Gastroesophageal sphincter (tissue), 4 donors: ENCODE data around the gene CTNNA2. TPM values are rescaled to one million over a fixed set of nuclear protein-coding genes. Genes with fewer than 3 reads are reported as not detected.

Source experiments
- ATAC-seq: fragments of 150-250 bp; one replicate; pipeline ENCODE4 v1.9.1; 2016; ENCODE audit warnings: mild to moderate bottlenecking, moderate library complexity
- H3K27ac ChIP-seq, 4 donors: fragments of 200-600 bp; sonication (generic) in 3 of 4; 1 replicate in 3 of 4; 2 replicates in 1 of 4; pipeline ENCODE4 v1.5.1; 2016 to 2019
- H3K27me3 ChIP-seq: fragments of 200-600 bp; sonication (generic); one replicate; pipeline ENCODE4 v1.5.1; 2019
- H3K36me3 ChIP-seq, 2 donors: fragments of 200-600 bp; sonication (generic); one replicate each; pipeline ENCODE4 v1.5.1; 2019; ENCODE audit warnings: control low read depth in 1 of 2
- H3K4me1 ChIP-seq, 3 donors: fragments of 200-600 bp; sonication (generic); 1 replicate in 2 of 3; 2 replicates in 1 of 3; pipeline ENCODE4 v1.5.1; 2016 to 2019; ENCODE audit warnings: control low read depth in 2 of 3
- H3K4me3 ChIP-seq, 2 donors: fragments of 200-600 bp; sonication (generic); one replicate each; pipeline ENCODE4 v1.5.1; 2019; ENCODE audit warnings: mild to moderate bottlenecking in 1 of 2, moderate library complexity in 1 of 2
- H3K9me3 ChIP-seq, 3 donors: fragments of 200-600 bp; sonication (generic); one replicate each; pipeline ENCODE4 v1.5.1; 2017 to 2019; ENCODE audit warnings: control low read depth in 2 of 3
- CTCF ChIP-seq, 4 experiments: fragments of 200-600 bp in 2 of 4; fragments of 450-650 bp in 2 of 4; sonication (generic) in 1 of 4; IDR thresholded peaks; one replicate each; pipeline ENCODE4 v1.5.1; 2017 to 2019; ENCODE audit warnings: antibody characterized with exemption in 4 of 4, mild to moderate bottlenecking in 2 of 4, moderate library complexity in 2 of 4
- EP300 ChIP-seq: sonication (generic); formaldehyde crosslinking; IDR thresholded peaks from one replicate; pipeline ENCODE4 v1.6.1; 2017; ENCODE audit warnings: antibody characterized with exemption, mild to moderate bottlenecking
- POLR2A ChIP-seq, 2 donors: fragments of 450-650 bp; IDR thresholded peaks; one replicate each; pipeline ENCODE4 v1.6.1; 2017; ENCODE audit warnings: antibody characterized with exemption in 2 of 2, mild to moderate bottlenecking in 2 of 2, moderate library complexity in 1 of 2
- POLR2AphosphoS5 ChIP-seq: sonication (generic); formaldehyde crosslinking; IDR thresholded peaks from one replicate; pipeline ENCODE4 v1.6.1; 2017; ENCODE audit warnings: antibody characterized with exemption
- WGBS, 2 donors: methylation state at CpG; one replicate each; pipeline ENCODE4 v1.1.5; 2018; ENCODE audit warnings: low coverage in 1 of 2; 5-methylcytosine and 5-hydroxymethylcytosine counted together
- total RNA-seq, 4 donors: library from RNA; depleted of rRNA; stranded (reverse); fragments of >200 nt; gene quantifications; one replicate each; pipeline ENCODE4 v1.1.0, GENCODE V29; 2016

The CTNNA2 gene
- total RNA-seq, 4 donors from 2014 or later, result 0.15 to 4.2 (median 0.68) TPM

- TF ChIP-seq EP300, result no peak
- TF ChIP-seq POLR2A (IDR thresholded peaks at IDR 0.05), result no peak
- no peak for TF ChIP-seq POLR2AphosphoS5
- no peak for TF ChIP-seq CTCF (IDR thresholded peaks at IDR 0.05)
Observed at GRCh38 chr2:79830501-79830900, 317.6 kb downstream of the CTNNA2 start.

GRCh38 chr2:79831961-79832360 is 319.1 kb downstream of the CTNNA2 start:
- TF ChIP-seq POLR2AphosphoS5 (no peak), CTCF (IDR thresholded peaks at IDR 0.05) (no peak), EP300 (no peak), POLR2A (IDR thresholded peaks at IDR 0.05) (no peak)
- no peak overlapping the region for H3K4me3 ChIP-seq
- no peaks in the 10 kb centered on the region for H3K36me3 ChIP-seq
- 39 to 67% methylated on average over 3 of the region's 3 CpGs for WGBS, 2 donors
- H3K4me1 ChIP-seq, result no peaks in the 10 kb centered on the region
- H3K27me3 ChIP-seq, result no peaks in the 10 kb centered on the region
- no peak overlapping the region for H3K27ac ChIP-seq
- no peak for ATAC-seq
- no peaks in the 10 kb centered on the region for H3K9me3 ChIP-seq

More at GRCh38 chr2:79830501-79830900, 317.6 kb downstream of the CTNNA2 start:
- no peak for ATAC-seq
- H3K4me1 ChIP-seq, result no peaks in the 10 kb centered on the region
- H3K36me3 ChIP-seq, result no peaks in the 10 kb centered on the region
- no peak overlapping the region for H3K27ac ChIP-seq
- no peak overlapping the region for H3K4me3 ChIP-seq
- 45 to 62% methylated on average over 6 to 7 of the region's 7 CpGs for WGBS, 2 donors
- no peaks in the 10 kb centered on the region for H3K27me3 ChIP-seq
- H3K9me3 ChIP-seq, result no peaks in the 10 kb centered on the region

GRCh38 chr2:79832511-79833234 is 319.8 kb downstream of the CTNNA2 start:
- Histone ChIP-seq H3K27me3 (no peaks in the 10 kb centered on the region), H3K36me3 (no peaks in the 10 kb centered on the region), H3K4me3 (no peak overlapping the region), H3K9me3 (no peaks in the 10 kb centered on the region), H3K4me1 (no peaks in the 10 kb centered on the region), H3K27ac (no peak overlapping the region)
- WGBS, 2 donors, result 53 to 55% methylated on average over 6 of the region's 6 CpGs
- TF ChIP-seq EP300, result no peak
- no peak for TF ChIP-seq CTCF (IDR thresholded peaks at IDR 0.05)
- TF ChIP-seq POLR2A (IDR thresholded peaks at IDR 0.05), result no peak
- TF ChIP-seq POLR2AphosphoS5, result no peak
- no peak for ATAC-seq

- TF ChIP-seq CTCF (IDR thresholded peaks at IDR 0.05) (no peak), POLR2A (IDR thresholded peaks at IDR 0.05) (no peak), POLR2AphosphoS5 (no peak), EP300 (no peak)
- Histone ChIP-seq H3K9me3 (no peaks in the 10 kb centered on the region), H3K27ac (no peak overlapping the region), H3K36me3 (no peaks in the 10 kb centered on the region), H3K4me3 (no peak overlapping the region), H3K4me1 (no peaks in the 10 kb centered on the region), H3K27me3 (no peaks in the 10 kb centered on the region)
- ATAC-seq, result no peak
- 50 to 70% methylated on average over 1 of the region's 1 CpG for WGBS, 2 donors
Observed at GRCh38 chr2:79833235-79833878, 320.5 kb downstream of the CTNNA2 start.

- Histone ChIP-seq H3K27ac (no peak overlapping the region), H3K36me3 (no peaks in the 10 kb centered on the region), H3K27me3 (no peaks in the 10 kb centered on the region), H3K9me3 (no peaks in the 10 kb centered on the region), H3K4me3 (no peak overlapping the region), H3K4me1 (no peaks in the 10 kb centered on the region)
- ATAC-seq, result no peak
- TF ChIP-seq CTCF (IDR thresholded peaks at IDR 0.05), result no peak
- TF ChIP-seq POLR2A (IDR thresholded peaks at IDR 0.05), result no peak
- no peak for TF ChIP-seq POLR2AphosphoS5
- no peak for TF ChIP-seq EP300
- WGBS, 2 donors, result 30 to 50% methylated on average over 1 of the region's 1 CpG
Observed at GRCh38 chr2:79835911-79836310, 323.1 kb downstream of the CTNNA2 start.
